ENCODE data around the gene ATL2.

ATL2 gene

DNA sequence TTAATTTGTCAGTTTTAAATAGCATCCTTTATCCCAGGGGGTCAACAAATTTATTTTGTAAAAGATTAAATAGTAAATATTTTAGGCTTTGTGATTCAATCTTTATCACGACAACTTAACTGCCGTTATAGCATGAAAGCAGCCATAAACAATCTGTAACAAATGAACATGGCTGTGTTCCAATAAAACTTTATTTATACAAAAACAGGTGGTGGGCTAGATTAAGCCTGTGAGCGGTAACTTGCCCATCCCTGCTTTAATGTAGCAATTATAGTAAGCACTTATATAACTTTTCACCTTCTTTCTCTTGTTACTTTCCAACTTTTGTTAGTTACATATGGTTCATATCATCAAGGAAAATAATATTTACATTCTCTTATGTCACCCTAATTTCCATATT, 121.9 kb downstream of the ATL2 start:
- no peak for DNase-seq

DNA sequence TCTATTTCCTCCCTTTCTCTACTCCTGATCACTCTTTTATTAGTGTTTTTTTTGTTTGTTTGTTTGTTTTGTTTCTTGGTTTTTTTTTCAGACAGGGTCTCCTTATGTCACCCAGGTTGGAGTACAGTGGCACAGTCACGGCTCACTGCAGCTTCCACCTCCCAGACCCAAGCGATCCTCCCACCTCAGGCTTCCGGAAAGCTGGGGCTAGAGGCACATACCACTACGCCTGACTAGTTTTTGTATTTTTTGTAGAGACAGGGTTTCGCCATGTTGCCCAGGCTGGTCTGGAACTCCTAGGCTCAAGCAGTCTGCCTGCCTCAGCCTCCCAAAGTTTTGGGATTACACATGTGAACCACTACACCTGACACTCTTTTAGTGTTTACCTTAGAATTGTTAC, 122.3 kb downstream of the ATL2 start:
- no peak for DNase-seq

DNA sequence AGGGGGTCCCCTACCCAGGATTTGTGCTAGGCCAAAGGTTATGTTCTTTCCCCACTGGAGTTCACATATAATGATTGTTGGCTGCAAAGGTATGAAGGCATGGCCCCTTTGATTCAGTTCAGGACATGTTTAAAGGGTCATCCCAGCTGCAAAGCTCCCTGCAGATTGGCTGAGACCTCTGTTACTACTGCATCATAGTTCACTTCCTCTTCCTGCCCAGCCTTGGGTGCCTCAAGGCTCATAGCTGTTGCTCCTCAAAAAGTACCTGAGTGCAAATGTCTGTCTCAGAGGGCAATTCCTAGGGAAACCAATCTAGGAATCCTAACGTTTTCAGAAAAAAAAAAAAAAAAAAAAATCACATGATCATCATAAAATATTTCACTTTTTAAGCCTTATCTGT, 125.1 kb downstream of the ATL2 start:
- no peak for DNase-seq

DNA sequence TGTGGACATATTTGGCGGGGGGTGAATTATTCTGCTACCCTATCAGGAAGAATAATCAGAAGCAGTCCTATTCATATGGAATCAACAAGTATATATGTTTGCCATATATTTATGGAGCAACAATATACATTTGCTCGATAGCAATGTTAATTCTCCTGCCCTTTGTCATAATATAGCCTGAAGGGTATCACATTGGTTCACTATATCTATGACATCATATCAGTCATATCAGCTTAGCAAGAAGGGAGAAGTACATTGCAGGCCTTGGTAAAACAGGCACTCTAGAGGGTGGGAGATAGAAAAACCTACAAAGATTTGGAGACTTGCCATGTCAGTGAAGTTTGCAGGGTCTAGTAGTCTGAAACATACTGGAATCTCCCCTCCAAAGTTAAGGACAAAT, 128.4 kb downstream of the ATL2 start:
- no peak for DNase-seq

DNA sequence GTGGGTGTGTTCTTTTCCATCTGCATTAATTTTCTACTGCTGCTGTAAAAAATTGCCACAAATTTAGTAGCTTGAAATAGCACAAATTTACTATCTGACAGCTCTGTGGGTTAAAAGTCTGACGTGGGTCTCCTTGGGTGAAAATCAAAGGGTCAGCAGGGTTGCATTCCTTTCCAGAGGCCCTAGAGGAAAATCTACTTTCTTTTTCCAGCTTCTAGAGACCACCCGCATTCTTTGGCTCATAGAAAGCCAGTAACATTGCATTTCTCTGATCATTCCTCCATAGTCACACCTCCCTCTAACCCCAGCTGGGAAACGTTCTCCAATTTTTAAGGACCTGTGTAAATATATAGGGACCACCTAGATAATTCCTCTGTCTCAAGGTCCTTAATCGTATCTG, 128.8 kb downstream of the ATL2 start:
- DNase-seq: no peak

DNA sequence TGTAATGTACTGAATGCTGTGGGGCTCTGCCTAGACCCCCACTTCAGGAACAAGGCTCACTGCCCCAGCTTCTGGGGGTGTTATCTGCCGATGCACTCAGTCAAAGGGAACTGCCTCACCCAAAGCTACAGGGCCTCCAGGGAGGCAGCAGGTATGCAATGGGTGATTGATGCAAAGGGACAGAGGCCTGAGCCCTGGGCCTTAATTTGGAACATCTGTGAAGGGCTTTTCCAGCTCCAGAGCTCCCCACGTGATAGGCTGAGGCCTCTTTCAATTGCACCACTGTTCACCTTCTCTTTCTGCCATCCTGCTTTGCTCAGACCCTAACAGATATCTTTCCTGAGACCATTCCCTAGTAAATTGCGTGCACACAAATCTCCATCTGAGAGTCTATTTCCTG, 131.0 kb downstream of the ATL2 start:
- no peak for DNase-seq

DNA sequence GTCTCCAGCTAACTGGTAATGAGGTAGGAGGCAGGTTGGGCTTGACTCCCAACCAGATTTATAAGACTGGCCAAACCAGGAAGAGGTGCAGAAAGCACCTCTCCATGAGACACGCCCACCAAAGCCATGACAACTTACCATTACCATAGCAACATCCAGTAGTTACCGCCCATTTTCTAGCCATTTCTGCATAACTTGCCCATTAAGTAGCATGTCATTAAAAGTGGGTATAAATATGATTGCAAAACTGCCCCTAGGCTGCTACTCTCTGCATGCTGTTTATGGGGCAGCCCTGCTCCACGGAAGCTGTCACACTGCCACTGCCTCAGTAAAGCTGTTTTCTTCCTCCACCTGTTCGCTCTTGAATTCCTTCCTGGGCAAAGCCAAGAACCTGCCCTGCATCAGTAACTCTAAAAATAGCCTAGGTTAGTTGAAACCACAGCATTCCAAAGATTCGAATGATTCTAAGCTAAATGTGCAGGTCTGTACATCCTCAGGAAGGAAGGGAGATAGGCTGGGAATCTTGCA, 131.9 kb downstream of the ATL2 start:
- no peak for DNase-seq

DNA sequence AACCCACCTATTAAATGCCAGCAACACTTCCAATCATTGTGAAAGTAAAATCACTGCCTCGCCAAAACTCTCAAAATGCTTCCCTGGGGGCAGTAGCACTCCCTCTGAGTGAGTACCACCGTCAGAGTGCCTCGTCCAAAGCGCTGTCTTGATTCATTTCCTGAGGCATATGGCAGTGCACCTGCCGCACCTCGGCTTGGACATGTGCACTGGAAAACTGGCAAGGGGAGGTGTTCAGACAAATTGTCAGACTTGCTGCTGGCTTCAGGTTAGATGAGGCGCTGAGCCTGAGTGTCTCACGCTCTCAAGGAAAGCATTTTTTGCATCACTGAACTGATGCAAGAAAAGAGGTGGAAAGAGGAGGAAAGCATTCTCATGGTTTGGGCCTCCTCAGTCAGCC, 132.8 kb downstream of the ATL2 start:
- no peak for DNase-seq
